ENCODE results near the gene WBP1L. TPM values are rescaled to one million over a fixed set of nuclear protein-coding genes. Genes with fewer than 3 reads are reported as not detected.

The WBP1L gene
- total RNA-seq, 1 experiment from 2014 or later = 23.8 TPM

GRCh38 chr10:102822222-102822621 is 78.5 kb downstream of the WBP1L start:
- DNase-seq = no peak
- TF ChIP-seq EZH2 (IDR thresholded peaks at IDR 0.05; ENCODE audit: low read length, unreplicated experiment) (no peak), EZH2phosphoT487 (IDR thresholded peaks at IDR 0.05; ENCODE audit: borderline replicate concordance, low read length) (no peak)
- TF ChIP-seq, protein P1, sequence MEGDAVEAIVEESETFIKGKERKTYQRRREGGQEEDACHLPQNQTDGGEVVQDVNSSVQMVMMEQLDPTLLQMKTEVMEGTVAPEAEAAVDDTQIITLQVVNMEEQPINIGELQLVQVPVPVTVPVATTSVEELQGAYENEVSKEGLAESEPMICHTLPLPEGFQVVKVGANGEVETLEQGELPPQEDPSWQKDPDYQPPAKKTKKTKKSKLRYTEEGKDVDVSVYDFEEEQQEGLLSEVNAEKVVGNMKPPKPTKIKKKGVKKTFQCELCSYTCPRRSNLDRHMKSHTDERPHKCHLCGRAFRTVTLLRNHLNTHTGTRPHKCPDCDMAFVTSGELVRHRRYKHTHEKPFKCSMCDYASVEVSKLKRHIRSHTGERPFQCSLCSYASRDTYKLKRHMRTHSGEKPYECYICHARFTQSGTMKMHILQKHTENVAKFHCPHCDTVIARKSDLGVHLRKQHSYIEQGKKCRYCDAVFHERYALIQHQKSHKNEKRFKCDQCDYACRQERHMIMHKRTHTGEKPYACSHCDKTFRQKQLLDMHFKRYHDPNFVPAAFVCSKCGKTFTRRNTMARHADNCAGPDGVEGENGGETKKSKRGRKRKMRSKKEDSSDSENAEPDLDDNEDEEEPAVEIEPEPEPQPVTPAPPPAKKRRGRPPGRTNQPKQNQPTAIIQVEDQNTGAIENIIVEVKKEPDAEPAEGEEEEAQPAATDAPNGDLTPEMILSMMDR (conservative IDR thresholded peaks at IDR 0.05; ENCODE audit: low read depth, low read length) = no peak
- Histone ChIP-seq H3K9me2 (replicated peaks; ENCODE audit: low read length) (no peaks in the 10 kb centered on the region), H3K9ac (ENCODE audit: low read length) (no peak overlapping the region), H3K4me1 (ENCODE audit: insufficient read depth, low read length) (no peaks in the 10 kb centered on the region), H3K27me3 (ENCODE audit: low read length) (no peaks in the 10 kb centered on the region), H4K20me1 (ENCODE audit: low read length) (no peaks in the 10 kb centered on the region), H3K27ac (ENCODE audit: low read length) (no peak overlapping the region), H3F3A (ENCODE audit: low read length, unreplicated experiment) (no peaks in the 10 kb centered on the region), H3K79me2 (ENCODE audit: low read length) (no peaks in the 10 kb centered on the region), H2AFZ (ENCODE audit: low read length) (no peak overlapping the region), H3K9me3 (ENCODE audit: low read length) (no peaks in the 10 kb centered on the region), H3K4me2 (ENCODE audit: low read length) (no peak overlapping the region), H3K36me3 (ENCODE audit: low read depth, low read length) (no peaks in the 10 kb centered on the region), H3K4me3 (ENCODE audit: low read length) (no peak overlapping the region)
- intact Hi-C loops (cut with micrococcal nuclease) = no loop called here
- no TSS peak for BruUV-seq (replicated peaks)
- POLR2A ChIA-PET (ENCODE audit: unreplicated experiment) = no interaction called here
- CTCF ChIA-PET = no interaction called here
- ATAC-seq = no peak

- intact Hi-C loops (cut with micrococcal nuclease) = no loop called here
- ChIA-PET POLR2A (ENCODE audit: unreplicated experiment) (no interaction called here), CTCF (no interaction called here)
- TF ChIP-seq EZH2phosphoT487 (IDR thresholded peaks at IDR 0.05; ENCODE audit: borderline replicate concordance, low read length) (no peak), EZH2 (IDR thresholded peaks at IDR 0.05; ENCODE audit: low read length, unreplicated experiment) (no peak)
- TF ChIP-seq, protein P1 (conservative IDR thresholded peaks at IDR 0.05; ENCODE audit: low read depth, low read length) = no peak
- ATAC-seq = no peak
- no peaks in the 10 kb centered on the region for H3K9me3 ChIP-seq (ENCODE audit: low read length)
- H3K9me2 ChIP-seq (replicated peaks; ENCODE audit: low read length) = no peaks in the 10 kb centered on the region
- no peaks in the 10 kb centered on the region for H3K27me3 ChIP-seq (ENCODE audit: low read length)
- no peak overlapping the region for H3K4me3 ChIP-seq (ENCODE audit: low read length)
- no TSS peak for BruUV-seq (replicated peaks)
- no peak overlapping the region for H3K4me2 ChIP-seq (ENCODE audit: low read length)
- H4K20me1 ChIP-seq (ENCODE audit: low read length) = no peaks in the 10 kb centered on the region
- H3K36me3 ChIP-seq (ENCODE audit: low read depth, low read length) = no peaks in the 10 kb centered on the region
- no peak overlapping the region for H3K9ac ChIP-seq (ENCODE audit: low read length)
- no peak overlapping the region for H2AFZ ChIP-seq (ENCODE audit: low read length)
- H3F3A ChIP-seq (ENCODE audit: low read length, unreplicated experiment) = no peaks in the 10 kb centered on the region
- H3K4me1 ChIP-seq (ENCODE audit: insufficient read depth, low read length) = no peaks in the 10 kb centered on the region
- DNase-seq = no peak
- H3K27ac ChIP-seq (ENCODE audit: low read length) = no peak overlapping the region
- no peaks in the 10 kb centered on the region for H3K79me2 ChIP-seq (ENCODE audit: low read length)
Observed at GRCh38 chr10:102824664-102825063, 80.9 kb downstream of the WBP1L start.

- H2AFZ ChIP-seq (ENCODE audit: low read length) = no peak overlapping the region
- H3K9me2 ChIP-seq (replicated peaks; ENCODE audit: low read length) = no peaks in the 10 kb centered on the region
- no peak overlapping the region for H3K27ac ChIP-seq (ENCODE audit: low read length)
- H3F3A ChIP-seq (ENCODE audit: low read length, unreplicated experiment) = no peaks in the 10 kb centered on the region
- TF ChIP-seq, protein P1 (conservative IDR thresholded peaks at IDR 0.05; ENCODE audit: low read depth, low read length) = no peak
- no peak for TF ChIP-seq EZH2 (IDR thresholded peaks at IDR 0.05; ENCODE audit: low read length, unreplicated experiment)
- no peak for TF ChIP-seq EZH2phosphoT487 (IDR thresholded peaks at IDR 0.05; ENCODE audit: borderline replicate concordance, low read length)
- intact Hi-C loops (cut with micrococcal nuclease) = no loop called here
- ATAC-seq = no peak
- H3K36me3 ChIP-seq (ENCODE audit: low read depth, low read length) = no peaks in the 10 kb centered on the region
- H3K79me2 ChIP-seq (ENCODE audit: low read length) = no peaks in the 10 kb centered on the region
- CTCF ChIA-PET = no interaction called here
- H3K9me3 ChIP-seq (ENCODE audit: low read length) = no peaks in the 10 kb centered on the region
- H4K20me1 ChIP-seq (ENCODE audit: low read length) = no peaks in the 10 kb centered on the region
- H3K27me3 ChIP-seq (ENCODE audit: low read length) = no peaks in the 10 kb centered on the region
- POLR2A ChIA-PET (ENCODE audit: unreplicated experiment) = no interaction called here
- BruUV-seq (replicated peaks) = no TSS peak
- DNase-seq = no peak
- H3K9ac ChIP-seq (ENCODE audit: low read length) = no peak overlapping the region
- no peaks in the 10 kb centered on the region for H3K4me1 ChIP-seq (ENCODE audit: insufficient read depth, low read length)
- no peak overlapping the region for H3K4me2 ChIP-seq (ENCODE audit: low read length)
- no peak overlapping the region for H3K4me3 ChIP-seq (ENCODE audit: low read length)
Observed at GRCh38 chr10:102826148-102826796, 82.5 kb downstream of the WBP1L start.

Data from PC-3 (cell line).